Type B pancreatic cell (in vitro differentiated cells): Measurements from ENCODE around the gene POLR1A. TPM values are rescaled to one million over a fixed set of nuclear protein-coding genes. Genes with fewer than 3 reads are reported as not detected.

ENCODE experiments used
- DNase-seq: peaks from one replicate; pipeline ENCODE4 v3.0.0; 2021; ENCODE audit warnings: mixed read lengths; ENCODE audit not compliant: unreplicated experiment; ENCODE audit errors: extremely low spot score
- H3K27ac Mint-ChIP-seq: 2 replicates; pipeline ENCODE4 v1.8.0; 2021; ENCODE audit warnings: mild to moderate bottlenecking, mixed read lengths
- H3K27me3 Mint-ChIP-seq: 2 replicates; pipeline ENCODE4 v1.8.0; 2021; ENCODE audit warnings: mixed read lengths
- H3K36me3 Mint-ChIP-seq: 2 replicates; pipeline ENCODE4 v1.8.0; 2021; ENCODE audit warnings: mixed read lengths
- H3K4me1 Mint-ChIP-seq: one replicate; pipeline ENCODE4 v1.8.0; 2021; ENCODE audit warnings: mixed read lengths; ENCODE audit not compliant: unreplicated experiment
- H3K4me3 Mint-ChIP-seq: 2 replicates; pipeline ENCODE4 v1.8.0; 2021; ENCODE audit warnings: mild to moderate bottlenecking, mixed read lengths
- H3K9me3 Mint-ChIP-seq: 2 replicates; pipeline ENCODE4 v1.8.0; 2021; ENCODE audit warnings: mixed read lengths
- CTCF ChIP-seq: fragments of 200-600 bp; sonication (generic); conservative IDR thresholded peaks from 2 replicates; pipeline ENCODE4 v1.5.0; 2021; ENCODE audit warnings: antibody characterized with exemption, mild to moderate bottlenecking
- total RNA-seq: library from RNA; stranded (reverse); gene quantifications from 2 replicates; pipeline ENCODE4 v1.2.1, GENCODE V29; 2021; ENCODE audit warnings: low replicate concordance

Gene POLR1A
- total RNA-seq, 1 donor from 2014 or later = 57.6 TPM

GRCh38 chr2:86044045-86044444 lies 61.6 kb downstream of the POLR1A start:
- no peaks in the 10 kb centered on the region for H3K9me3 Mint-ChIP-seq
- DNase-seq = no peak
- H3K4me3 Mint-ChIP-seq = no peak overlapping the region
- peaks cover 26% of the 10 kb centered on the region for H3K36me3 Mint-ChIP-seq
- H3K27me3 Mint-ChIP-seq = no peaks in the 10 kb centered on the region
- no peaks in the 10 kb centered on the region for H3K4me1 Mint-ChIP-seq
- no peak overlapping the region for H3K27ac Mint-ChIP-seq
- TF ChIP-seq CTCF = no peak

GRCh38 chr2:86042256-86043168 lies 63.2 kb downstream of the POLR1A start:
- H3K27me3 Mint-ChIP-seq = no peaks in the 10 kb centered on the region
- H3K4me3 Mint-ChIP-seq = no peak overlapping the region
- H3K4me1 Mint-ChIP-seq = peaks cover 7% of the 10 kb centered on the region
- no peak for TF ChIP-seq CTCF
- H3K27ac Mint-ChIP-seq = no peak overlapping the region
- no peaks in the 10 kb centered on the region for H3K9me3 Mint-ChIP-seq
- peaks cover 33% of the 10 kb centered on the region for H3K36me3 Mint-ChIP-seq
- DNase-seq = no peak

DNA sequence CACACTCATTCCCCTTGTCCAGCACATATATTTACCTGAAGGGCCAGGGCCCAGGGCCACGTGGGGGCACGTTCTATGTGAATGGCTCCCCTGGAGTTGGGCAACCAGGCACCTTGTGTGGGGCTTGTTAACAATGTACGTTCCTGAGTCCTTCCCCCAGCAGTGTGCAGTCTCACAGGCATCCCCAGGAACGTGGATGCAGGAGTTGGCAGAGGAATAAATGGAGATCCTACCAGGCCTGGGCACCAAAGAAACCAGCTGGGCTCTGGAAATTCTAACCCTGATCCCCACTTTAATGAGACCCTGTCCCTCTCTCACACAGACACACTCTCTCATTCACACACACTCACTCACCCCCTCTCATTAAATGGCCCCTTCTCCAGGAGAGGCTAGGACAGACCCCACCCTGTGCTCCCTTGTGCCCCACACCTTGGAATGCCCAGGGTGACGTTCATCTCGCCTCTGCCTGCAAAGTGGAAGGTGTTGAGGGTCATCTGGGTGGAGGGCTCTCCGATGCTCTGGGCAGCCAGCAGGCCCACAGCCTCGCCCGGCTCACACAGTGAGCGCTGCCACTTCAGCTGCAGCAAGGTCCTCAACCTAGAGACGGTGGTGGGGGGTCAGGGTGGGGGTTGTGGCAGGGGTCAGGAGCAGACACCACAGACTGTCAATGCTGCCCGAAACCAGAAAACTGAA lies 65.6 kb downstream of the POLR1A start:
- Mint-ChIP-seq H3K9me3 (no peaks in the 10 kb centered on the region), H3K27me3 (no peaks in the 10 kb centered on the region), H3K4me3 (no peak overlapping the region), H3K36me3 (peaks cover 29% of the 10 kb centered on the region), H3K27ac (no peak overlapping the region), H3K4me1 (peaks cover 23% of the 10 kb centered on the region)
- no peak for TF ChIP-seq CTCF
- no peak for DNase-seq

- no peak for DNase-seq
- peaks cover 23% of the 10 kb centered on the region for H3K36me3 Mint-ChIP-seq
- H3K4me1 Mint-ChIP-seq = peaks cover 23% of the 10 kb centered on the region
- H3K27me3 Mint-ChIP-seq = no peaks in the 10 kb centered on the region
- no peaks in the 10 kb centered on the region for H3K9me3 Mint-ChIP-seq
- H3K4me3 Mint-ChIP-seq = no peak overlapping the region
- no peak for TF ChIP-seq CTCF
- no peak overlapping the region for H3K27ac Mint-ChIP-seq
Observed at GRCh38 chr2:86039178-86039962, 66.3 kb downstream of the POLR1A start.

GRCh38 chr2:86038291-86039081 lies 67.2 kb downstream of the POLR1A start:
- H3K4me1 Mint-ChIP-seq = peaks cover 23% of the 10 kb centered on the region
- H3K4me3 Mint-ChIP-seq = peak overlapping the region; percentile 2
- H3K27me3 Mint-ChIP-seq = no peaks in the 10 kb centered on the region
- H3K36me3 Mint-ChIP-seq = peaks cover 22% of the 10 kb centered on the region
- peak overlapping the region; percentile 79 for H3K27ac Mint-ChIP-seq
- H3K9me3 Mint-ChIP-seq = no peaks in the 10 kb centered on the region
- DNase-seq = no peak
- TF ChIP-seq CTCF = no peak
